ENCODE measurements around the gene ADGRG1.

DNA sequence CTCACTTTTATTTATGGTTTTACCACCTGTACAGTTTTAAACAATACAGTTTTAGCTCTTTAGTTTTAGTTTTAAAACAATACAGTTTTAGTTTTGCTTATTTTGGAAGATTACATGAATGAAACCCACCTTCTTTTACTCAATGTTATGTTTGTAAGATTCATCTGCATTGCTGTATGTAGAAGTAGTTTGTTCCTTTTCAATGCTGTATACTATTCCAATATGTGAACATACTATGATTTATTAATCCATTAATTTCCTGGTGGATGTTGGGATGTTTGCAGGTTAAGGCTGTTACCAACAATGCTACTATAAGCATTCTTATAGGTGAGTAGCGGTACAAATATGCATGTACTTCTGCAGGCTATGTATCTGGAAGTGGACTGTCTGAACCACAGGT lies 34.4 kb upstream of the ADGRG1 start:
- TF ChIP-seq EP300 (IDR thresholded peaks at IDR 0.05; ENCODE audit: low read depth) (no peak), POLR2AphosphoS5 (IDR thresholded peaks at IDR 0.05) (no peak), POLR2A (IDR thresholded peaks at IDR 0.05) (no peak)
- TF ChIP-seq, protein P1, sequence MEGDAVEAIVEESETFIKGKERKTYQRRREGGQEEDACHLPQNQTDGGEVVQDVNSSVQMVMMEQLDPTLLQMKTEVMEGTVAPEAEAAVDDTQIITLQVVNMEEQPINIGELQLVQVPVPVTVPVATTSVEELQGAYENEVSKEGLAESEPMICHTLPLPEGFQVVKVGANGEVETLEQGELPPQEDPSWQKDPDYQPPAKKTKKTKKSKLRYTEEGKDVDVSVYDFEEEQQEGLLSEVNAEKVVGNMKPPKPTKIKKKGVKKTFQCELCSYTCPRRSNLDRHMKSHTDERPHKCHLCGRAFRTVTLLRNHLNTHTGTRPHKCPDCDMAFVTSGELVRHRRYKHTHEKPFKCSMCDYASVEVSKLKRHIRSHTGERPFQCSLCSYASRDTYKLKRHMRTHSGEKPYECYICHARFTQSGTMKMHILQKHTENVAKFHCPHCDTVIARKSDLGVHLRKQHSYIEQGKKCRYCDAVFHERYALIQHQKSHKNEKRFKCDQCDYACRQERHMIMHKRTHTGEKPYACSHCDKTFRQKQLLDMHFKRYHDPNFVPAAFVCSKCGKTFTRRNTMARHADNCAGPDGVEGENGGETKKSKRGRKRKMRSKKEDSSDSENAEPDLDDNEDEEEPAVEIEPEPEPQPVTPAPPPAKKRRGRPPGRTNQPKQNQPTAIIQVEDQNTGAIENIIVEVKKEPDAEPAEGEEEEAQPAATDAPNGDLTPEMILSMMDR (IDR thresholded peaks at IDR 0.05), result no peak

Measured in transverse colon (tissue), 4 donors.